Fibroblast of villous mesenchyme (primary cell): Measurements from ENCODE around the gene PLPP1. TPM values are rescaled to one million over a fixed set of nuclear protein-coding genes. Genes with fewer than 3 reads are reported as not detected.

Source experiments
- DNase-seq: peaks from one replicate; pipeline ENCODE4 v3.0.0-alpha.2; 2010; ENCODE audit warnings: low read depth
- H3K4me3 ChIP-seq: 2 replicates; pipeline ENCODE4 v1.5.1; 2011; ENCODE audit warnings: low read depth, mild to moderate bottlenecking, low read length
- total RNA-seq: library from RNA; depleted of rRNA; stranded (reverse); fragments of >200 nt; gene quantifications from 2 replicates; pipeline ENCODE4 v1.2.3, GENCODE V29; 2012
- TF ChIP-seq, protein P1 (sequence below): IDR thresholded peaks from 2 replicates; pipeline ENCODE4 v1.5.1; 2012; ENCODE audit warnings: low read depth, mild to moderate bottlenecking, low read length; ENCODE audit not compliant: insufficient read depth

PLPP1 gene
- total RNA-seq, 1 donor, result 97.6 TPM

DNA sequence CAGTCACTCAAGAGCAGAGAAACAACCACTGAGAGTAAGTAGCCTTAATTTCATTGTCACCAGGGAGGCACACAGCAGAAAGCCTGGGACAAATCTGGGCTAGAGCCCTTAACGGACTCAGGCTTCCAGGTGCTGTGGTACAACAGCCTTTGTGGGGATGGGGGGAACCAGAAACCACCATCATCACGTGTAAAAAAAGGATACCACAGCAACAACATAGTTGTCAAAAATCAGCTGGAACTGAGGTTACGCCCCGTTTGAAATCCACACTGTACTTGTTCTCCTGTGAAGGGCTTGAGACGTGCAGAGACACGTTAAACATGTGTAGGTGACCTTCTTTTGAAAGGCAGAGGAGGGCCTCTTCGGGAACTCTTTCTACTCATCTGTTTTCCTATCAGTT is 16.6 kb upstream of the PLPP1 start:
- H3K4me3 ChIP-seq, result no peak overlapping the region
- TF ChIP-seq, protein P1, sequence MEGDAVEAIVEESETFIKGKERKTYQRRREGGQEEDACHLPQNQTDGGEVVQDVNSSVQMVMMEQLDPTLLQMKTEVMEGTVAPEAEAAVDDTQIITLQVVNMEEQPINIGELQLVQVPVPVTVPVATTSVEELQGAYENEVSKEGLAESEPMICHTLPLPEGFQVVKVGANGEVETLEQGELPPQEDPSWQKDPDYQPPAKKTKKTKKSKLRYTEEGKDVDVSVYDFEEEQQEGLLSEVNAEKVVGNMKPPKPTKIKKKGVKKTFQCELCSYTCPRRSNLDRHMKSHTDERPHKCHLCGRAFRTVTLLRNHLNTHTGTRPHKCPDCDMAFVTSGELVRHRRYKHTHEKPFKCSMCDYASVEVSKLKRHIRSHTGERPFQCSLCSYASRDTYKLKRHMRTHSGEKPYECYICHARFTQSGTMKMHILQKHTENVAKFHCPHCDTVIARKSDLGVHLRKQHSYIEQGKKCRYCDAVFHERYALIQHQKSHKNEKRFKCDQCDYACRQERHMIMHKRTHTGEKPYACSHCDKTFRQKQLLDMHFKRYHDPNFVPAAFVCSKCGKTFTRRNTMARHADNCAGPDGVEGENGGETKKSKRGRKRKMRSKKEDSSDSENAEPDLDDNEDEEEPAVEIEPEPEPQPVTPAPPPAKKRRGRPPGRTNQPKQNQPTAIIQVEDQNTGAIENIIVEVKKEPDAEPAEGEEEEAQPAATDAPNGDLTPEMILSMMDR, result no peak
- no peak for DNase-seq

DNA sequence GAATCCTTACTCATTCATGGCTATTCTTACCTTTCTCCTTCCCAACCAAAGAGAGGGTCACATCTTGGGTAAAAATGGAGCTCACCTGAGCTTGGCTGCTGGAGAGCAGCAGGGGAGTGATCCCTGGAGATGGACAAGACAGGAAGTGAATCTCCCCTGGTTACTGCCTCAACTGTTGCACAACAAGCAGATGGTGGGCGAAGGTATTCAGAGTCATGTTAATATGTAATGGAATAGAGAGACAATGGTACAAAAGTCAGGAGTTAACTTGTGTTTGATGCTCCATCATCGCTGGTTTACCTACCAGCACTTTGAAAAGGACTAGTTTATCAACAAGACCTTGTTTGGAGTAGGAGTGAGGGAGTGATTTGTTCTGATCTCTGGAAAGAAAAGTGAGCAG is 13.0 kb upstream of the PLPP1 start:
- TF ChIP-seq, protein P1, result no peak
- DNase-seq, result no peak
- H3K4me3 ChIP-seq, result no peak overlapping the region

DNA sequence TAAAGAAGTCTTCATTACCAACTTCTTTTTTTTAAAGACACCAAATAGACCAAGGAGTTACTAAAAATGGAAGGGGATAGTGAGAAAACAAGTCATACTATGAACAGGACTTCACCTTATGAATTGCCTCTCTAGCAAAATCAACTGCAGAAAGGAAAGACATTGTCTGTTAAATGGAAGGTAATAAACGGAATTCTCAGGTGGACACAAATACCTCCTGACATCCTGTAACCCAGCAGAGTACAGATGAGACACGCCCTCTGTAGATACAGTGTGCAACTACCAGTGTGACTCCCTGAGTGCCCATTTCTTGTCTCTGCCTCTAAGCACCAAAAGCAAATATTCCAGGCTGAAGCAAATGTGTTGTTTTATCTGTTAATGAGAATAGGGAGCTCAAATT is 12.2 kb upstream of the PLPP1 start:
- H3K4me3 ChIP-seq, result no peak overlapping the region
- no peak for DNase-seq
- TF ChIP-seq, protein P1, result no peak

DNA sequence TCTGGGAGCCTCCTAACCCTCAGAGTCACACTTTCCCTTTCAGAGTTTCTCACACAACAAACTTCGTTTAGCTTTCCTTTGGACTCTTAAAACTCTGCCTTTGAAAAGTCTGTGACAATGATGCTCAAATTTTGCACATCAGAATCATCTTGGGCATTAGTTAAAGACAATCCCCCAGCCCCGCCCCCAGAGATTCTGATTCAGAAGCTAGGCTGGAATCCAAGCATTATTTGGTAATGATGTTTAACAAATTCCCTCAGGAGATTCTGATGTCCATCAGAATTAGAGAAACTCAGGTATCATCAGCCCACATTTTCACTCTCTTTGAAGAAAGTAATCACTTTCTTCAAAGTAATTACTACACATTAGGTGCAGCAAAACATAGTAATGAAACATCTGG is 9.6 kb upstream of the PLPP1 start:
- TF ChIP-seq, protein P1, result no peak
- no peak for DNase-seq
- H3K4me3 ChIP-seq, result no peak overlapping the region

DNA sequence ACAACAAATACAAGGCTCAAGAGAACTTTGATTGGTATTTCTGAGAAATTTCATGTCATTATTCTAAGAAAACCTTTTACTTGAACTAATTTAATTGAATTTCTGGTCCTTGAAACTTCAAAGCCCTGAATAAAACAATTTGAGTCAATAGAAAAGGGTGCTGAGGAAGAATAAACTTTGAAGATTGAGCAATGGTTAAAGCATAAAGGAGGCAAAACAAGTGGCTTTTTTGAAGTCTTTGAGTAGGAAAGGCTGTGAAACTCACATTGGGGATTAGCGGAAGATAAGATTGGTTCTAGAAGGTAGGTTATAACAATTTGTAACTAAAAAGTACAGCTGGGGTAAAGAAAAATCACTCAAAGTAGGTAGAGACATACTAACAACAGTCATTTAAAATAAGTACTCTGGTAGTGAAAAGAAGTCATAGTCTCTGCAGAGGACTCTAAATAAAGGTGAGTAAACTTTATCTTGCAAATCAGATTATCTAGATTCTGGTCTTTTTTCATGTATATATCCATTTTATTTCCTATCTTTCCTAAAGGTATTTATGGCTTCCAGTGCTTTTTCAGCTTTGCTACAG is 6.4 kb upstream of the PLPP1 start:
- H3K4me3 ChIP-seq, result no peak overlapping the region
- TF ChIP-seq, protein P1, result no peak
- DNase-seq, result no peak

DNA sequence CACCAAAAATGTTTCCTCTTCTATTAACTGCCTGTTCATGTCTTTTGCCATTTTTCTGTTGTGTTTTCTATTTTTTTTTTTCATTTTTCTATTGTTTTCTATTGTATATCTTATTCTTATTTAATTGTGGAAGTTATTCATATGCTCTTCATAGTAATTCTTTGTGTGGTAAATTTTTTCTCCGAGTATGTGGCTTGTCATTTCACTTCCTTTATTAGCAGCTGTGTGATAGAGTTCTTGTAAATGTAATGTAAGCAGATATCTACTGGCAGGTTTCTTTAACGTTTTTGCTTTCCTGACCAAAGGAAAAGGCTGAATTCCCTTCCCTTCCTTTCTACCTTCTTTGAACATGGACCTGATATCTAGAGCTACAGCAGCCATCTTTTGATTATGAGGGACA is 5.8 kb upstream of the PLPP1 start:
- TF ChIP-seq, protein P1, result no peak
- no peak for DNase-seq
- H3K4me3 ChIP-seq, result no peak overlapping the region

DNA sequence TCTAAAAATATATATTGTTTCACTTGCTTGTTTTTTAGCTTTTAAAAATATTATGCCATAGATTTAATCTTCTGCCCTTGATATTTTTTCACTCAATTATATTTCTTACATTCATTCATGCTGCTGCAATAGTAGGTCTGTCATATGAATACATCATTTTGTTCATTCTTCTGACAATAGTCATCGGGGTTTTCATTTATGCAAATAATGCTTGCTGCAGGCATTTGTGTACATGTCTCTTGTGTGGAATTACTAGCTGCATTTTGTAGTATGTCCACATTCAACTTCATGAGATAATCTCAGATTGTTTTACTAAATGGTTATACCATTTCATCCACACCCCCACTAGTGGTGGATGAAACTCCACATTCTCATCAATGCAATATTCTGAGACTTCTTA is 5.3 kb upstream of the PLPP1 start:
- DNase-seq, result no peak
- TF ChIP-seq, protein P1, result no peak
- no peak overlapping the region for H3K4me3 ChIP-seq
